HG03571 (cell line): Measurements from ENCODE around the gene SPNS2.

Experiments
- ATAC-seq: cut with Tn5 transposase; IDR thresholded peaks from one replicate; pipeline ENCODE4 v1.9.1; 2021; ENCODE audit not compliant: unreplicated experiment

The SPNS2 gene

GRCh38 chr17:4518901-4519300, 20.2 kb downstream of the SPNS2 start:
- ATAC-seq = no peak

GRCh38 chr17:4519361-4519788, 20.7 kb downstream of the SPNS2 start:
- ATAC-seq = no peak

- no peak for ATAC-seq
These were observed 21.6 kb downstream of the SPNS2 start for GRCh38 chr17:4520060-4520893.

- ATAC-seq = no peak
These were observed 22.4 kb downstream of the SPNS2 start for GRCh38 chr17:4520894-4521600.

GRCh38 chr17:4522661-4523060, 24.0 kb downstream of the SPNS2 start:
- no peak for ATAC-seq

DNA sequence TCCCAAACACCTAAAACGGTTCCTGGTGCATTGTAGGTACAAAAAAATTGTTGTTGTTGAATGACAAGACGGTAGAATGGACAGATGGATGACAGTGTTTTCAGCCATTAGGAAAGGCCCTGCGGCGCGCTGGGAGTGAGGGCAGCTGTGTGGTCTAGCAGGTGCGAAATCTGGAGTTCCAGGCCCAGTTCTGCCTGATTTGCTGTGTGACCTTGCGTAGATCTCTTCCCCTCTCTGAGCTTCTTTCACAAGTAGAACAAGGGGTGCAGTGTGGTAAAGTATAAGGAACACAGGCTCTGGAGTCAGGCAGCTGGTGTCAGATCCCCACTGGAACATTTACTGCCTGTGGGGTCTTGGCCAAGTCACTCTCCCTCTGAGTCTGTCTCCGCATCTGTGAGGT, 25.3 kb downstream of the SPNS2 start:
- no peak for ATAC-seq

- ATAC-seq = no peak
These were observed 27.2 kb downstream of the SPNS2 start for GRCh38 chr17:4525691-4526397.

DNA sequence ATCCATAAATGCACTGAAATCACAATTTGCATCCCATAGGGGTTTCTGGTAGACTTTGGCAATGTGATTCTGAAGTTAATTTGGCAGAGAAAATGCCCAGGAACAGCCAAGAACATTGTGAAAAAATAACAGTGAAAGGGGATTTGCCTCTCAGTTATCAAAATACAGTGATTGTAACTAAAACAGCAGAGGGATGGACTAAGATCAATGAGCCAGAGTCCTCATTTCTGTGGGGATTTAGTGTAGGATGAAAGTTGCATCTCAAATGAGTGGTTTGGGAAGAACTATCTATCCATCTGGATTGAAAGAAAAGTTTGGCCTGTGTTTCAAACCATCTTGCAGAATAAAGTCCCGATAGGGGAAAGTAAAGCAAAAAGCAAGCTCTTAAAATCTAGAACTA, 28.5 kb downstream of the SPNS2 start:
- ATAC-seq = no peak

DNA sequence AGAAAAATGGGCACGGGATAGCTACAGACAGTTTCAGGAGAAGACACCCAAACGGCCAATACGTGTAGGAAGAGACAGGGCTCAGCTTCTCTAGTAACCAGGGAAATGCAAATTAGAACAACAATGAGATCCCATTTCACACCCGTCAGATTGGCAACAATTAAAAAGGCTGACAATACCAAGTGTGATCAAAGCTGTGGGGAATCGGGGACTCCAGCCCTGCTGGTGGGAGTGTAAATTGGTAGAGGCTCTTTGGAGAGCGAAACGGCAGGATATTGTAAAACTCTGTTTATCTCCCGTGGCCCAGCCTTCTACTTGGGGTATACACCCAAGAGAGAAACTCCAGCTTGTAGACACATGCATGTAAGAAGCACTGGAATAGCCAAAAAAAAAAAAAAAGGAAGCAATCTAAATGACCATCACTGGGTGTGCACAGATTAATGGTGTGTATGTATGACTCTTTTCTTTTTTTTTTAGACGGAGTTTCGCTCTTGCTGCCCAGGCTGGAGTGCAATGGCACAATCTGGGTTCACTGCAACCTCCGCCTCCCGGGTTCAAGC, 29.0 kb downstream of the SPNS2 start:
- ATAC-seq = no peak

GRCh38 chr17:4529533-4530152, 31.0 kb downstream of the SPNS2 start:
- ATAC-seq = no peak

- no peak for ATAC-seq
These were observed 32.4 kb downstream of the SPNS2 start for GRCh38 chr17:4530799-4531730.

DNA sequence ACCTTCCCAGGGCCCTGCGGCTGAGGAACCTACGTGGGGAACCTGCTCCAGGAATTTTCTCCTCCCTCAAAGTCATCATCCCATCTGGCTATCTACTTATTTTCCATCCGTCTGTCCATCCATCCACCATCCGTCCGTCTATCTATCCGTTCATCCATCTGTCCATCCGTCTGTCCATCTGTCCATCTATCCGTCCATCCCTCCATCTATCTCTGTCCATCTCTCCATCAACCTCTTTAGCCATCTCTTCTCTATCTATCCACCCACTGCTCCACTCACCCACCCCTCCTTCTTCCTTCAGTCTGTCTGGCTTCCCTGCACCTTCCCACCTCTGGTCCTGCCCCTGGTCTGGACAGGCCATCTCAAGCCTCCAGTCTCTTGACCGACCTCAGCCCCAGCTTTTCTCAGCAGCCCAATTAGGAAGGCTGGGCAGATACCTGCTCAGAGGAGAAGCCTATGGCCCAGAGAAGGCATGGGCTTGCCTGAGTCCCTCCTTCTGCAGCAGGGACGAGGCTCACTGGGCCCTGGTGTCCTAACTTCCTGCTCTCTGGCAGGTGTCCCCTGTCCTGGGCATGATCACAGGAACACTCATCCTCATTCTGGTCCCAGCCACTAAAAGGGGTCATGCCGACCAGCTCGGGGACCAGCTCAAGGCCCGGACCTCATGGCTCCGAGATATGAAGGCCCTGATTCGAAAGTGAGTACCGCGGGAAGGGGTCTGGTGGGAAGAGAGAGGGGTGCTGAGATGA, 33.5 kb downstream of the SPNS2 start:
- no peak for ATAC-seq

GRCh38 chr17:4532860-4533522, 34.3 kb downstream of the SPNS2 start:
- ATAC-seq = no peak

- no peak for ATAC-seq
These were observed 35.1 kb downstream of the SPNS2 start for GRCh38 chr17:4533523-4534504.

- ATAC-seq = no peak
These were observed 35.8 kb downstream of the SPNS2 start for GRCh38 chr17:4534515-4534914.

DNA sequence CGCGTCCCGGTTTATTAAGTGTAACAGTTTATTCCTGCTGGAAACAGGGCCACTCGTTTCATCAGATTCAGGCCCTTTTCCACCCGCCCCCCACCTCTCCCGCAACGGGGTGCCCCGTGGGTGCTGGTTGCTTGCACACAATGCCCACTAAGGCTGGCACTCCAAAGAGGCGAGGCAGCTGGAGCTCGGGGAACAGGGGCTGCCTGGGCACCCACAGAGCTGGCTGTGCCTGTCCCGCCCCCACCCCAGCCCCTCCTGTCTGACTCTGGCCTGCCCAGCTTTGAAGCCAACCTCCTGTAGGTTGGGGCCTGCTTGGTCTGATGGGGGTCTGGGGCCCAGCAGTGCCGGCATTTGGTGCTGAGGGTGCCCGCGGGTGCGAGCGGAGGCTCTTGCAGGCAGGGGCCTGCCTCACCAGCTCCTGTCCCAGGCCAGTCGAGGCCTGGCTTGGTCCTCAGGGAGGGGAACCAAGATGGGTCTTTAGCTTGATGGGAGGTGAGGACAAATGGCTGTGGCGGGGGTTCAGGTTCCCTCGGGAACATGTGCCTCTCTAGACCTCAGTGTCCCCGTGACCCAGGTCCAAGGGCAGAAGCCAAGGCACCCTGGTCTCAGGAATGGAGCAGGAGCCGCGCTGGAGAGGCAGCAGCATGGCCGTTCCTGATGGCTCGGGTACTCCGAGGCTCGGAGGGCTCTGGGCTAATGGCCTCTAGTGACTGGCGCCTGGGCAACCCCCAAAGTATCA, 36.4 kb downstream of the SPNS2 start:
- no peak for ATAC-seq
